DMS79 treated with DMSO at 0.1 percent for 48 hours (cell line): Measurements from ENCODE around the gene USP20.

Experiments used
- DNase-seq: peaks from one replicate; lab custom pipeline; 2025; lab: John Stamatoyannopoulos, UW

USP20 gene

DNA sequence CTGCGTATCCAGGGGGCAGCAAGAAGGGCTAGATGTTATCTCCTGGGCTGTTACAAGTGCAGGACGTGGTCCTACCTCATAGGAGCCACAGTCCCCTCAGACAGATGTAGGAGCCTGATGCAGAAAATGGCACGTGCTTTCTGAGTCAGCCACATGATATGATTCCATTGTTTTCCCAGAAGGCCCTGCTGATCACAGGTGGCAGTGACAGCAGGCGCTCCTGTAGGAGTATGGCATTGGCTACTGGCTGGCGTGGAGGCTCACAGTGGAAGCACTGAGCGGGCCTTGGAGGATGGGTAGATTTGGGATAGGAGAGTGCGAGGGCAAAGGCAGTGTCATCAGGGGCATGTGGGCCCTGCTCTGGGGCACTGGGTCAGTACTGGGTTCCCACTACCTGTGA, 21.9 kb downstream of the USP20 start:
- DNase-seq = no peak

- DNase-seq = no peak
Observed at GRCh38 chr9:129858167-129858962, 23.1 kb downstream of the USP20 start.

DNA sequence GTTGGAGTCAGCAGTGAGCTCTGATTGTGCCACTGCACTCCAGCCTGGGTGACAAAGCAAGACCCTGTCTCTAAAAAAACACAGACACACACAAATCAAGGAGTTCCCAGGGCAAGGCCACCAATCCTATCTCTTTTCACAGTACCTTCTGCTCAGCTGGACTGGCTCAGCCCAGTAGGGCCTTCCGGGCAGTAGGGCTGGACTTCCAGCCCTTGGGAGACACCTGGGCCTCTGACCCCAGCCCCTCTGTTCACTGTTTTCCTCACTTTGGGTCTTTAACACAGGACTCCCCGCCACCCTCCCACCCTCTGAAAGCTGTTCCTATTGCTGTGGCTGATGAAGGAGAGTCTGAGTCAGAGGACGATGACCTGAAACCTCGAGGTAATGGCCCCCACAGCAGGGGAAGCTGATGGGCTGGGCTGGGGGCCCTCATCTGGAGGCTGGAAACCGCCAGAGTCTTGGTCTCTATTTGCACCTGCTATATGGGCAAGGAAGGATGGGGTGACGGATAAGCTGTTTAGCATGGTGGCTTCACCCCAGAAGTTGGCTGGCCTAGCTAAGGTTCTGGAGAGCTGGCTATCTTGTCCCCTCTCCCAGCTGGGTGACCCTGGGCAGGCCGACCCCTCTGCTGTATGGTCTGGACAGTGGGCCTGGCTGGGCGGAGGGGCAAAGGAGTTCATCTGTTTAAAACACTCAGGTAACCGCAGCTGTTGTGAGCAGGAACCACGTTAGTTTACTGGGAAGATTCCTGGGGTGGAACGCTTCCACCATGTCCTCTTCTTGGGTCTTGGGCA, 25.6 kb downstream of the USP20 start:
- no peak for DNase-seq

- DNase-seq = no peak
Observed at GRCh38 chr9:129861447-129861827, 26.2 kb downstream of the USP20 start.

DNA sequence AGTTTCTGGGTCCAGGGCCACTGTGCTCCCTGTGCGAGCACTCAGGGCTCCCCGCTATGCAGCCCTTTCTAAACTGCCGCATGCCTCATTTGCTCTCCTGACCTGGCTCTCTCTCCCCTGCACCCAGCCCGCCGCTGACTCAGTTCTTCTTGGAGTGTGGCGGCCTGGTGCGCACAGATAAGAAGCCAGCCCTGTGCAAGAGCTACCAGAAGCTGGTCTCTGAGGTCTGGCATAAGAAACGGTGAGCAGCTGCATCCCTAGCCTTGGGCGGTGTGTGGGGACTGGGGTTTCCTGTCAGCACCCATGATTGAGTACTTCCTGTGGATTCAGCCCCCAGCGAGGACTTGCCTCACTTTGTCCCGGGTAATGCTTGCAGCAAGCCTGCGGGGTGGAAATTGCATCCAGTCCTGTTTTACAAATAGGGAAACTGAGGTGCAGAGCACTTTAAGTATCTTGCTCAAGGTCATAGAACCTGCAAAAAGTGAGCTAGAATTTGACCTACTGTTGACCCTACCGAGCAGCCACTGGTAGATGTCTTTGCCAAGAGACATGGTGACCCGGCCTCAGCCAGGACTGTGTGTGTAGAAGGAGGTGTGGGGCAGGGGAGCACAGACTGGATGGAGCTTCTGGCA, 27.9 kb downstream of the USP20 start:
- DNase-seq = no peak

- DNase-seq = no peak
Observed at GRCh38 chr9:129864991-129865647, 29.9 kb downstream of the USP20 start.

GRCh38 chr9:129865668-129866320, 30.5 kb downstream of the USP20 start:
- no peak for DNase-seq

DNA sequence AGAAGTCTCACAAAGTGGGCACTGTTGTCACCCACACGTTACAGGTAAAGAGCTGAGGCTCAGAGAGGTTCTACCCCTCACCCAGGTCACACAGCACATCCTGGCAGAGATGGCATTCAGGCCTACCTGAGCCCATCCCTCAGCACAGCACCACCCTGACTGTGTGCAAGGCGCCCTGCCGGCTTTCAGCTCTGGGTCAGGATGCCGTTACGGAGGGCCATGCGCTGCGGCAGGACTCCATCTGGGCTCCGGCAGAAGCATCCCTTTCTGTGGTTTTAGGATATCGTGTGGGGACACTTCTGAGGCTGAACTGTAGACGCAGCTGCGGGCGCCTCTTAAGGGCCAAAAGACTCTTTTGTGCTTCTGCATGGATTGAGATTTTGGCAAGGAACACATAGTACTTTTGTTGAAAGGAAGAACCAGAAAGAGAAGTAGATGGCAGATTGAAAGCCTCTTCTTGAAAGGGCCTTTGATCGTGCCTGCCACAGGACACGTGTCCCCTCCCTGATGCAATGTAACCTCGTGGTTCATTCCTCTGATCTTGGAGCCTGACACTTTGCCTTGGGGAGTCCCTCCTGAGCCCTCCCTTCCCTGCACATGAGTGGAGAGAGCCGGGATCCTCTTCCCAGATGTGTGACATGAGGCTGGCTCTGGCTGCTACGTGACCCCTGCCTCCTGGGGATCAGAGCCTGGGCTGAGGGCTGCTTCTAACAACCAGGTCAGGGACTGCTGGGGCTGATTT, 31.3 kb downstream of the USP20 start:
- no peak for DNase-seq

DNA sequence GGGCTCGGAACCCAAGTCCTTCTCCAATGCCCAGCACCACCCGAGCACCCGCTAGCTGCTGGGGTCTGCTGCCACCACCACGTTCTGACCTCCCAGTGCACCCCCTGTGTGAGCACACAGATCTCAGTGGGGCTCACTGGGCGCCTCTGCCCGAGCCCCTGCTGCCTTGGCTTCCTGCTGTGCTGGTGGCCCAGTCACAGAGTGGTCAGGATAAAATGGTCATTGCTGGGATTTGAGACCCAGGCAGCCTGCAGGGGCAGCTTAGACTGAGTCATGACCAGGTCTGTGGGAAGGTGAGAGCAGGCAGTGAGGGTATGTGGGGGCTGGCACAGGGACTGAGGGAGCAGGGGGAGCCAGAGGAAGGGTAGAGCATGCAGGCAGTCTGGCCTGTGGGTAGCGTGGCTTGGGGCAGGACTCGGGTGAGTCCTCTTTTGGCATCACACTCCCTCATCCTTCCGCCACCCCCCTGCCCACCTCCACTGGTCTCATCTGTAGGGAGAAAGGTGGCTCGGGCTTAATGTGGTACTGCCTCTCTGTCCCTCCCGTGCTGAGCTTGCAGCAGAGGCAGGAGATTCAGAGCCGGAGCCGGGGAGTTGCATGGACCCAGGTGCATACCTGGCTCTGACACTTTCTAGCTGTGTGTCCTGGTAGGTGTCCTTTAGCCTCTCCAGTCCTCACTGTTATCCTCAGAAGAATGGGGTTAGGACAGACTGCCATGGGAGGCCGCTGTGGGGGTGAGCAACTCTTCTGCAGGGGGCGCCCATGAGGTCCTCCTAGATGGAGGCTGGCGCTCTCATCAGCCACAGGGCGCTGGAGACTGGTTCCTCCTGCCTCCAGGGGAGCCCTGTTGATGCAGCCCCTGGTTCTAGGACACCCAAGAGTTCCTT, 32.1 kb downstream of the USP20 start:
- DNase-seq = no peak

GRCh38 chr9:129868023-129868871, 33.0 kb downstream of the USP20 start:
- DNase-seq = no peak

DNA sequence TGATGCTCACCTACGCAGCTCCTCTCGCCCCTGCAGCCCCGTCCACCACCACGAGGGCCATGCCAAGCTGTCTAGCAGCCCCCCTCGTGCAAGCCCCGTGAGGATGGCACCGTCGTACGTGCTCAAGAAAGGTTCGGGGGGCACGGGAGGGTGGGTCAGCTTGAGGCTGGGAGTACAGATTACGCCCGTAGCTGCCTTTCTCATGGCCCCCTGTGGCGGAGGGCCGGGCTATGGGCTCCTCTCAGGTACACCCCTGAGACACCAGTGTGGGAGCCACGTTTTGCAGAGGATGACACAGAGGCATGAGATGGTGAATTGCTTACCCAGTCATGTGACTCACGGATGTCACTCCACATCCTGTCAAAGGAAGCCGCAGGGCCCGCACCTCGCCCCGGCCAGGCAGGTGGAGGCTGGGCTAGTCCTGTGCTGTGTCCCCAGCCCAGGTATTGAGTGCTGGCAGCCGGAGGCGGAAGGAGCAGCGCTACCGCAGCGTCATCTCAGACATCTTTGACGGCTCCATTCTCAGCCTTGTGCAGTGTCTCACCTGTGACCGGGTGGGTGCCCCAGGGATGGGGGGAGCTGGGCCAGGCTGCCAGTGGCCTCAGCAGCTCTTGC, 33.7 kb downstream of the USP20 start:
- DNase-seq = no peak

GRCh38 chr9:129869585-129870501, 34.6 kb downstream of the USP20 start:
- no peak for DNase-seq

GRCh38 chr9:129871046-129871445, 35.8 kb downstream of the USP20 start:
- no peak for DNase-seq

- DNase-seq = no peak
Observed at GRCh38 chr9:129873563-129874190, 38.4 kb downstream of the USP20 start.

- DNase-seq = no peak
Observed at GRCh38 chr9:129874261-129875101, 39.2 kb downstream of the USP20 start.

- DNase-seq = no peak
Observed at GRCh38 chr9:129875181-129875611, 39.9 kb downstream of the USP20 start.
